GM12801 (cell line): ENCODE results near the gene COL4A1.

Experiments
- TF ChIP-seq, protein P1 (sequence below): IDR thresholded peaks from one replicate; pipeline ENCODE4 v1.5.1; 2011; ENCODE audit warnings: control low read depth; ENCODE audit not compliant: insufficient read length; ENCODE audit errors: extremely low read depth

COL4A1 gene

DNA sequence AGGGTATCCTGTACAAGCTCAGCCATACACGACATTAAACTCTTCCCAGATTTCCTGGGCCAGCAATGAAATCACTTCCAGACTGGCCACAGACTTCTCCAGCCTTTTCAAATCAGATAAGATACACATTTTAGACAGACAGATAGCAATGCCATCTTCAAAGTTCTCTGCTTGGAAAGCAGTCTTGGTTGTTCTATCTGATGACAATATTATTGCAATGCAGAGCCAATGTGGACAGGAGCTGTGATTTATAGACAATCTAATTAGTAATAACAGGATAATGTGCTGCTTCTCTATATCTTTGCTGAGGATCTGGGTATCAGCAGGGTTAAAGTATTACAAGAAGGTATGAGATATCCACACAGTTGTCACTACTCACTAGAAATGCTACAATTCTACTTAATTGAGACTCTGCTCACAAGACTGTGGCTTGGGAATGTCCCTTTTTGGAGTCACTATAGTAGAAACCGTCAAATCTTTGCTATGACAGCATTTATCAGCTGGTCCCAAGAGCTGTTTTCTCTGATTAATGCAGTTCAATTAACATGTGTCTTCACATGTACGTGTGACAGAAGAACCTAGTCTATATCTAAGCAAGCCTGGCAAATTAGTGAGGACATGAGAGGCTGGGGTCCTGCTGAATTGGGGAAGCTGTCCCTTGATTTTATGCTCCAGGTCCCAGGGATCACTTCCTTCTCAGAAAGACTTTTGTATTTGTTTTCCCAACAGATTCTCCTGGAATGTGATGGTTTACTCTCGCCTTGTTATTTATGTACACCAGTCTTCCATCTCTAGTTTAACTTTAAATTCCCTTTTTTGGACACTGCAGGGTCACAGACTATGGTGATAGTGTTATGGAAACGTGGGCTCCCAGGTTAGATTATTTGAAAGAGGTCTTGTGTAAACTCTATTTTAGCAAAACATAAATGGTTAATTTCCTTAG, 68.8 kb downstream of the COL4A1 start:
- TF ChIP-seq, protein P1, sequence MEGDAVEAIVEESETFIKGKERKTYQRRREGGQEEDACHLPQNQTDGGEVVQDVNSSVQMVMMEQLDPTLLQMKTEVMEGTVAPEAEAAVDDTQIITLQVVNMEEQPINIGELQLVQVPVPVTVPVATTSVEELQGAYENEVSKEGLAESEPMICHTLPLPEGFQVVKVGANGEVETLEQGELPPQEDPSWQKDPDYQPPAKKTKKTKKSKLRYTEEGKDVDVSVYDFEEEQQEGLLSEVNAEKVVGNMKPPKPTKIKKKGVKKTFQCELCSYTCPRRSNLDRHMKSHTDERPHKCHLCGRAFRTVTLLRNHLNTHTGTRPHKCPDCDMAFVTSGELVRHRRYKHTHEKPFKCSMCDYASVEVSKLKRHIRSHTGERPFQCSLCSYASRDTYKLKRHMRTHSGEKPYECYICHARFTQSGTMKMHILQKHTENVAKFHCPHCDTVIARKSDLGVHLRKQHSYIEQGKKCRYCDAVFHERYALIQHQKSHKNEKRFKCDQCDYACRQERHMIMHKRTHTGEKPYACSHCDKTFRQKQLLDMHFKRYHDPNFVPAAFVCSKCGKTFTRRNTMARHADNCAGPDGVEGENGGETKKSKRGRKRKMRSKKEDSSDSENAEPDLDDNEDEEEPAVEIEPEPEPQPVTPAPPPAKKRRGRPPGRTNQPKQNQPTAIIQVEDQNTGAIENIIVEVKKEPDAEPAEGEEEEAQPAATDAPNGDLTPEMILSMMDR = no peak

DNA sequence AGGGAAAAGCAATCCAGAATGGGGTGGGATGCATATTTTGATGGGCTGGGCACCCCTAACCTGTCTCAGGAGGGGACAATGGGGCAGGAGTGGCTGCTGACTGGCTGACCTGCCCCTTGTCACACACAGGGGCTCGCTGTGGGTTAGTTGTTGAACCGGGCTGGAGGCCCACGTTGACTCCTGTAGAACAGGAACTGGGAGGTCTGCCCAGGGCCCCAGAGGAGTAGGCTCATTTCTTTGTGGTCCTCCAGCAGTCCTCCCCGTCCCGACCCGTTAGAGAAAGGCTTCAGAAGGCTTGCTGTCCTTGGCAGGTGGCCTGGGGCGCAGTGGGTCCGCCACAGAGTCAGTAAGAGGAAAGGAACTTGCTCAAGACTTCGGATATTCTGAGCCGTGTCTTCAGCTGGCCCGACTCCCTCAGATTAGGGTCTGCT, 70.1 kb downstream of the COL4A1 start:
- TF ChIP-seq, protein P1 = no peak

DNA sequence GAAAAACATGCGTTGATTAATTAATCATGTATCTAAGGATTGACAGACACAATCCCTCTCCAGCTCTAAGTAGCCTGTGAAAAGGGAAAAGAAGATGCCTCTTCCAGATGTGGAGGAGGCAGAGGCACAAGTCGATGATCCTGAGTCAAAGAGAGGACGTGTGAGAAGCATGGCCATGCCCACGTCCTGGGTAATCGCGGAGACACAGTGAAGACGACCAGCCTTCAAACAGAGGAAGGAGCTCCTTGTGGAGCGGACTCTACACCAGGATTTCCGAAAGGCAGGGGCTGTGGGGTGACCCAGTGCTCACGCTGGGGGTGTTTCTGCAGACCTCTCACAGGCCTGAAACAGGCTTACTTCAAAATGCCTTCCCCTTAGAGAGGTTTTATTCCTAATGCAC, 70.5 kb downstream of the COL4A1 start:
- TF ChIP-seq, protein P1 = no peak

DNA sequence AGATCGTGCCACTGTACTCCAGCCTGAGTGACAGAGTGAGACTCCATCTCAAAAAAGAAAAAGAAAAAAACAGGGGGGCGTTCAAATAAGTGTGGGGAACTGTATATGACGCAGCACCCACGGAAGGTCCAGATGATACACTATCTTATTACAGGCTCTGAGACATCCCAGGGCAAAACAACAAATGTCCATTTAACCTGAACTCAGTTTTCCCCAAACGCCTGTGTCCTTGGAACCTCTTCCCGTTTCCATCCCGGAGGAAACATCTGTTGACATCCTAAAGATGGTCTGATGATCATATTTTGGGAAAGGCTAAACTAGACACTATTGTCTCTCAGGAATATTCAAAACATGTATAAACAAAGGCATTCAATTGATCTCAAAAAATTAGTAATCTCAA, 72.4 kb downstream of the COL4A1 start:
- TF ChIP-seq, protein P1 = no peak

DNA sequence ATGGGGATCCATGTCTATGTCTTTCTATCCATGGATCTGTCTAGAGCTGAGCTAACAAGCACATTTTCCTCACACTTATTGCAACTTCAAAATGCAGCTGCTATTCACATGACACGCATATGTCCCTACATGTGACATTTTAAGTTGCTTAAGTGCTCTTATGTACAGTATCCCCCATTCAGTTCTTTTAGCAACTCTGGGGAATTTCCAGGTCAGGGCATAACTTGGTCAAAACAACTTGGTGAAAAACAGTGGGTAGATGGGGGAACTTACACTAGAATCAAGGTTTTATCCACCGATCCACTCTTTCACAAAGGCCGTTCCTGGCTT, 73.0 kb downstream of the COL4A1 start:
- TF ChIP-seq, protein P1 = no peak

DNA sequence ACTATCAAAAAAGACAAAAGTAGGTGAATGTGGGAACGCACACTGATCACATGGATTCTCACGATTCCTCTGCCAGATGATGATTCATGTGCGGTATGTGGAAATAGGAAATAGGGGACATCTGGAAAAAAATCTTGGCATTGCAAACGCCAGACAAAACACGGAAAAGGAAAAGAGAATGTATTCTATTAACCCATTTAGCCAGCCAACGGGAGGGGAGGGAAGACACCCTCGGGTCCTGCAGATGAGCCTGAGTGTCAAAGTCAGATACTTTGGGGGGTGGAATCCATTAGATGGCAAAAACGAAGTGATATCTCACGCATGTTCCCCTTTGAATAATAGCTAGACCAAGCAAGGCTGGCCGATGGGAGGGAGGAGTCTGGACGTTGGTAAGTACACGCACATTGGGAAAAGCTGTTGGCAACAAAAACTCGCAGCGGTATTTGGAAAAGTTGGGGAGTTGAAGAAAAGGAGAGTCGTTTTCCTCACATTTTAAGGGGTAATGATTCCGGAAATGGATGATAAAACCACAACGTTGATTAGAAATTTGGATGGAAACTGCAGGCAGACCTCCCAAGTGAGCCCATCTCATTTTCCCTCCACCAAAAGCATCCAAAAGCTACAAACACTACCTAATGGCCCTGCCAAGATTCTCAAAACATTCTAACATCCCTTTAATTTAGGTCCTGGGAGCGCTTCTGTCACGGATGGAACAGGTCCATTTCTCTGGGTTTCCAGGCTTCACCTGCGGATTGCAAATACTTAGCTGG, 73.6 kb downstream of the COL4A1 start:
- TF ChIP-seq, protein P1 = no peak

DNA sequence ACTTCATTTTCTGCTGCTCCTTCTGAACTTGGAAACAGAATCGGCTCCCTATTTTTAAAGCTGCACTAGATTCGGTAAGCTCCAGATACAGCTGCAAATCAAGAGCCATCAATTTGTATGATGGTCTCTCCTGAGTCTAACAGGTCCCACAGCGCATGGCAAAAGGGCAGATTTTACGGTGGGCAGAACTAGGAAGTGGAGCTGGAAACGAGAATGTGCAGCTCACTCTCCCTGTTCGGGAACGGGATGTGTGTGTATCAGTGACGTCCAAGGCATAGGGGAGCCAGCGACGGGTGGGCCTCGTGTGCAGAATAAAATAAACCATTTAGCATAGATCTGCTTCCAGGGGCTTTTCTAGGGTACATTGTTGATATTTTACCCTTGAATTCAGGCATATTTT, 74.2 kb downstream of the COL4A1 start:
- TF ChIP-seq, protein P1 = no peak
